GM03348 (cell line): ENCODE results near the gene JAML.

Experiments used
- DNase-seq: peaks from one replicate; pipeline ENCODE4 v3.0.0; 2012; ENCODE audit warnings: low spot score

Gene JAML

GRCh38 chr11:118167906-118168305, 56.9 kb downstream of the JAML start:
- no peak for DNase-seq

- DNase-seq = no peak
Observed at GRCh38 chr11:118167253-118167652, 57.6 kb downstream of the JAML start.

DNA sequence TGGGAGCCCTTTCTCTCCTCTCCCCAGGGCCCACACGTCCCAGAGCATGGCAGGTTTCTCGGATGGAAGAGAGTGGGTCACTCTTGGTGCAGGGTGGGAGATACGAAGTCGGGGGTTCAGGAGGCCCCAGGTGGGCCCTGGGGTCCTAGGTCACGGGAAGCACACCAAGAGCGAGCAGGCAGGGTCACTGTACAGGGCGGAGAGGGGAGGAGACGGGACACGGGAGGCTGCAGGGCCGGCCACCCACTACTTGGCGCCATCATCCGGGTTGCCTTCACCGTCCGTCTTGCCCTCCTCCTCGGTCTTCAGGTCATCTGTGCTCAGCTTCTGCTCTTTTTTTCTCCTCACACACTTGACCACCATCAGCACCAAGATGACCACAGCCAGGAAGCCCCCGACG, 58.2 kb downstream of the JAML start:
- no peak for DNase-seq

DNA sequence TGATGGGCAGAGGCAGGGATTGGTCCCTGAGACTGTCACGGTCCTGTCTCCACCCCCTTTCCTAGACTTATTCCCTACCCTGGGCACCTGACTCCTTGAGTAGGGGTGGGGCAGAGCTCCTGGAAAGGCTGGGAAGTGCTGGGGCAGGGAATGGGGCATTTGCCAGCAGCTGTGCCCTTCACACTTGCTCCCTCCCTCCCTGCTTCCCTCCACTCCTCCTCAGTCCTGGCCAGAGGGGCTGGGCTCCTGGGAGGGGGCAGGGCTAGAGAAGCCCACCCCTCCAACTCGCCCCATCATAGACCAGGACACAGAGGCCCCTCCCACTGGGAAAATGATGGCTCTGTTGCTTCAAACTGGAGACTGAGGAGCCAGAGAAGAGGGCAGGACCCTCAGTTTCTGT, 59.9 kb downstream of the JAML start:
- no peak for DNase-seq

GRCh38 chr11:118163494-118163893, 61.3 kb downstream of the JAML start:
- DNase-seq = no peak

- no peak for DNase-seq
Observed at GRCh38 chr11:118162846-118163245, 62.0 kb downstream of the JAML start.

- no peak for DNase-seq
Observed at GRCh38 chr11:118161786-118162185, 63.0 kb downstream of the JAML start.

- DNase-seq = no peak
Observed at GRCh38 chr11:118157186-118157895, 67.5 kb downstream of the JAML start.

DNA sequence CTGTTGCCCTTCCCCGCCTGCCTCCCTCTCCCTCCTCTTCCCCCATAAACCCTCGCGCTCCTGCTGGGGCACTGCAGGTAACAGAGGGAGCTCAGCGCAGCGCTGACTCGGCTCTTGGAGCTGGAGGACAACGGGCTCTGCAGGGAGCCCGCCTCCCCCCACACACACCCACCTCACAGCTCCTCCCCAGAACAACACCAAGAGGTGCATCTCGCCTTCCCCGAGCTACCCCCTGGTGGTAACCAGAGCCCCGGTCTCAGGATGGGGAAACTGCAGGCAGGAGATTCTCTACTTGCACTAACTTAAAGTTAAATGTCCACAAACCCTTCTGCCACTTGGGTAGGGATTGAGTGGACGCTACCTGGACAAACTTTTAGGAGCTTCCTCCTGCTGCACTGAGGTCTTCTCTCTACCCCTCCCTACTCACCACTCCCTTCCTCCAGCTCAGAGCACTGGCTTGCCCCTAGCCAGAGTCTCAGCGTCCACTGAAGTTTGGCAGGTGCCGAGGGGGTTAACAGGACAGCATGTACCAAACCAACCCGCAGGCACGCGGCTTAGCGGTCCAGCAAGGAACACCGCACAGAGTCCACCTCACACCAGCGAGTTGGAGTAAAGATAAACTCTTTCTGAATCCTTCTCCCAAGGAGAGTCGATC, 68.2 kb downstream of the JAML start:
- DNase-seq = no peak

DNA sequence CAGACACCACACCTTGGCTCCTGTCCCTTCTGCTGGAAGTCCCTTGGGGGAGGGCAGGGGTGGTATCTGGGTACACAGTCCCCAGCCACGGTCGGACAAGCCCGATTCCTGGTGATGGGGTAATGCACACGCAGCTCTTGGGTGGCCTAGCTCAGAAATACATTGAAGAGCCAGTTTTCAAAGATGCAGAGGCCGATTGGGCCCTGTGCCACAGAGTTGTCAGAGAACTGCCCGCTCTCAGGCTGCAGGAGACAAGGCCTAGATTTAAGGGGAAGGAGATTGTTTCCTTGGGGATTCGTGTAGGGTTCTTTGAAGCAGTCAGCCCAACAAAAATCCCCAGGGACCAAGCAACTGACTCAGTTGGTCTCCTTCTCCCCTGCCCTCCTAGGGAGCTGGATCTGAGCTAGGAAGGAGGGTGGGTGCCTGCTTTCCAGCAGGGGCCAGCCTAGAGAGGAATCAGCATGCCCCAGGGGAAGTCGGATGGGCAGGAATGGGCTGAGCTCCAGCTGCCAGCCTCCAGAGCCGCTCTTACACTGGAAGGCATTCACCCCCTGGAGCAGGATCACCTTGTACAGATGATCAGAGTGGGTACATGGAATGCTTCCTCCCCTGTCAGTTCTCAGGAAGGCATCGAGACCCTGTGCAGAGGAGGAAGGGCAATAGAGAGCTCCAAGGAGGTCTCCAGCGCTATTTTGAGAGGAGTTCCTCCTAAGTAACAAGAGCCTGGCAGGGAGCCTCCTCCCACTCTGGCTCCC, 68.9 kb downstream of the JAML start:
- DNase-seq = no peak

DNA sequence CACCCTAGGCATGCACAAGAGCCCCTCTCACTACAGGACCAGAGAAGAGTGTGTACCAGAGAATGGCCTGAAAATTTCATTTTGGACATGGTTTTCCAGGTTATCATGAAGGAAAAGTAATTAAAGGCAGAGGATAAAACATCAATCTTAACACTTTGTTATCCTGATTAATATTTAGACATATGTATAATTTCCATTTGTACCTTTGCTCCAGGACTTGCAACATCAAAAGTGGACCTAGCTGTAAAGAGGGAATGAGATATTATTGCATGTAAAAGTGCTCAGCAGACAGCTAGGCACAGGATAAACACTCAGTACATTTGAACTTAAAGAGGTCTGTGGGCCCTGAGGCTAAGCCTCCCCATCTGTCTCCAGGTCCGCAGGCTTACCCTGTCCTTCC, 70.2 kb downstream of the JAML start:
- DNase-seq = no peak

- DNase-seq = no peak
Observed at GRCh38 chr11:118153976-118154375, 70.8 kb downstream of the JAML start.

GRCh38 chr11:118153516-118153915, 71.3 kb downstream of the JAML start:
- no peak for DNase-seq

DNA sequence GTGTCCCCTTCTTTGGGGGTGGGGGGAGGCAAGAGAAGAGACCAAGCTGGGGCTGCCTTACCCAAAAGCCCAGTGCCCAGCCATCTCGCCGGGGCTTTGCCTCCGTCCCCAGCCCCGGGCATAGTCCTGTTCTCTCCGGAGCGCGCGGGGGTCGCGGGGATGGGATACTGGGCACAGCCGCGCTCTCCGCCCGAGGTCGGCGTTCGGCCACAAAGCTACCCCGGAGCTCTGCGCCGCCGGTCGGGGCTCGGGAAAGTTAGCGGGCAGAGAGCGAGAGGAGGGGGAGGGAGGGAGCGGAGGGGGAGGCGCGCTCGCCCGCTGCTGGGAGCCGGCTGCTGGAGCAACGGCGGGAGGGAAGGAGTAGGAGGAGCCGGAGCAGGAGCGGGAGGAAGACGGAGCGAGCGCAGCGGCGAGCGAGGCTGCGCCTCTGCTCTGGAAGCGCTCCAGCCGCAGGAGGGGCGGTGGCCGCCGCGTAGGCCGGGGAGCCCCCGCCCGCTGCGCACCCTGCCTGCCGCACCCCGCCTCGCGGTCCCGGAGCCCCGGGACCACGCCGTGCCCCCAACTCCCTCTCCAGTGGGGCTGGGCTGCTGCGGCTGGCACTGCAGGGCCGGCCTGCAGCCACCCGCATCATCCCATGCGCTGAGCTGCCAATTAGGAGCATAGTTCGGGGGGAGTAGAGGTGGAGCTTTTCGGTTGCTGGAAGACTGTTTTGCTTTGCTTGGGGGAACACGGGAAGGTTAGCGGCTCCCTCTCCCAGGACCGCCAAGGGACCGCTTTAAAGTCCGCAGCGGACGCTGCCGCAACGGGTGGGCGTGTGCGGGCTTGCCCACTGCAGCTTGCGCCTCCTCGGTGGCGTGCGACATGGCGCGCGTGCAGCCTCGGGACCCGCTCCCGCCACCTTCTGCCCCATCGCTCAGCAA, 72.0 kb downstream of the JAML start, which contains the start of gene SCN4B:
Gene SCN4B, minus strand, starts transcription at position 272 of the 920 bp plus-strand sequence. Its CDS starts 150 bp downstream, at position 122.
- DNase-seq = peak; percentile 88

GRCh38 chr11:118152020-118152551, 72.7 kb downstream of the JAML start:
- DNase-seq = no peak

- no peak for DNase-seq
Observed at GRCh38 chr11:118151431-118151830, 73.4 kb downstream of the JAML start.

GRCh38 chr11:118149493-118149892, 75.3 kb downstream of the JAML start:
- DNase-seq = no peak

DNA sequence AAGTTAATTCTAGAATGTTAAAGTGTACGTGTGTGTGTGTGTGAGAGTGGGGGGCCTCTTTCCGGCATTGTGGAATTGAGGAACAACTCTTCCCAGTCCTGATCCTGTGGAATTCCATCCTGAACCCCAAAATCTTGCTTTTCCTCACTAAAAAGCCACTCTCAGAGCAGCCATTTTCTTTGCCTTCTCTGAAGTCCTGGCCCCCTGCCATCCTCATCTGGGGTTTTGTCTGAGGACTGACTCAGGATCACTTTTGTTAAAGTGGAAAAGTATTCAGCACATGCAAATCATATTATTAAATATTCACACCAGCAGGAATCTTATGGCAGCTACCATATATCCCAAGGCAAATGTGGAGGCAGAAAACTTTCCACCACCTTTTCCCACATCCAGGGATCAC, 76.0 kb downstream of the JAML start:
- DNase-seq = no peak

- no peak for DNase-seq
Observed at GRCh38 chr11:118148240-118148639, 76.6 kb downstream of the JAML start.

DNA sequence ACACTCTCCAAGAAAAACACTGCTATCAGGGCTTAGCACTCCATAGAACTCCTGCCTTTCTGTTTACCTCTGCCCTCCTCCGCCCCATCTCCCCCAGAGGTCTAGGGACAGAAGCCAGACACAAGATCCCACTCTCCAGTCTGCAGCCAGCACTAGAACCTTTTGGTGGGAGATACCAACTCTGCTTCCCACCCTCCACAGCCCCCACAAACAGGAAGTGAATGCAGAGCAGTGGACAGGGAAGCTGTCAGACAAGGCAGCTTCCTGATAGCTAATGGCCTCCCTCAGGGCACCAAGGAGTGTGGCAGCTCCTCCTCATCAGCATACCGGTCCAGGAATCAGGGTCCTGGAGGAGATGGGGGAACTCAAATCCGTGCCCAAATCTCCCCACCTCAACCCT, 77.3 kb downstream of the JAML start:
- DNase-seq = no peak

DNA sequence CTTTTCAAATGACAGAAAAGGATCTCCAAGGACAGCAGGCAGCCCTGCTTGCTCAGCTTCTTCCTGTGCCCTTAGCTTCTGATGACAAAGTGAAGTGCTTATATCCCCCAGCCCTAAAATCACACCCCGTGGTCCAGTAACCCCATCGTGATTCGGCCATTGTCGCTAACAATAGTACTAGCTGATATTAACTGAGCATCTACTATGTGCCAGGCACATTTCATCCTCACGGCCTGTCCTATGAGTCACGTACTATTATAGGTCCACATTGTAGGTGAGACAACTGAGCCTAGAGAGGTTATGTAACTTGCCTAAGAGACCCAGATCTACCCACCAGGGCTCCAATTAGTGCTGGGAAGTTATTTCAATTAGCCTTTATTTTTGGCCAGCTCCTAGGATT, 78.3 kb downstream of the JAML start:
- no peak for DNase-seq
